ENCODE data around the gene WDR93.

WDR93 gene

DNA sequence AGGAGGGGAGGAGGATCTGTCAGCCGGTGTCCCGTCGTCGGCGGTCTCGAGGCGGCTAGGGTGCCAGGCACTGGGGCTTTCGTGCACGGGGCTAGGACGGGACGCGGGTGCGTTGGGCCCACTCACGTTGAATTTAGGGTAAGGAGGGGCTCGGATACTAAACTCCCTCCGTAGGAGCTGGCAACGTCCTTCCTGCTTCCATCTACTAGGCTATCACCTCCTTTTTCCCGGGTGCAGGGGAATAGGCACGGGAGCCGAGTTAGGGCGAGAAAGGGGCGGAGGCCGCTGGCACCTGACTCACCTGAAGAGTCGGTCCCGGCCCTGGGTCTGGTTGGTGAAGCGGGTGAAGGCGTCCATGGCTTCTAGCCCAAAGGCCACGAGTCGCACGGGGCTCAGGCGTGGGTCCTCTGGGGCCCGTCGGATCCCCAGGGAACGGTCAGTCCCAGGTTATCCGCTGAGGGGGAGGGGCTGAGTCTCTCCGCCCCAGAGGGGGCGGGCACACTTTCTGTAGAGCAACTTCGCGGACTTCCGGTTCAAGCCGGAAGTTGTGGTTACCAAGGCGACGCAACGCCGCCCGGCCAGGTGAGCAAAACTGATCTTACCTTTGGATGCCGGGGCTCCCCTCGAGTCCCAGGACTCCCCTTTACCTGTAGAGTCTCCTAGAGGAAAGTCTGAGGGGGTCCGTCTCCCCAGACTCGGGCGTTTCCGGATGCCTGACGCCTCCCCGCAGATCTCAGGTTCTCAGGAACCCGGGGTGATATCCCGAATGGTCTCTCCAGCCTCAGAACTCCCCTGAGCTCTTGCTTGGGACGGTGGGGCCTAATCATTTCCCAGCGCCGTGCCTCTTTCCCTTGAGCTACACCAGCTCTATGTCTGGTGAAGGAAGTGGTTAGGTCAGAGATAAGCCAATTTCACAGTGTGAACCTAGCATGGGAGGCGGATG lies at the start of gene WDR93, which contains the start of gene PEX11A:
TSS of gene WDR93 (plus strand) at position 536 of the 943 bp plus-strand sequence. CDS start 10,936 bp downstream, outside the sequence.
TSS of gene PEX11A (minus strand) at position 479 of the 943 bp plus-strand sequence. CDS start at position 357, 122 bp downstream.
- DNase-seq: peak; percentile 79

DNA sequence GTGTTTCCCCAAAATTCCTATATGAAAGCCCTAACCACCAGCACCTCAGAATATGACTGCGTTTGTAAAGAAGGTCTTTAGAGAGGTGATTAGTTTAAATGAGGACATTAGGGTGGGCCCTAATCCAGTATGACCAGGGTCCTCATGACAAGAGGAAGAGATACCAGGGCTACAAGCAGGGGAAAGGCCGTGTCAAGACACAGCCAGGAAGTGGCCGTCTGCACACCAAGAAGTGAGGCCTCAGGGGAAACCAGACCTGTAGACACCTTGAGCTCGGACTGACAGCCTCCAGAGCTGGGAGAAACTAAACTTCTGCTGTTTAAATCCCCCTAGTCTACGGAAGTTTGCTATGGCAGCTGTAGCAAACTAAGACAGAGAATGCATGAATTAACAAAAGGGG lies 49.6 kb upstream of the WDR93 start:
- no peak for DNase-seq

DNA sequence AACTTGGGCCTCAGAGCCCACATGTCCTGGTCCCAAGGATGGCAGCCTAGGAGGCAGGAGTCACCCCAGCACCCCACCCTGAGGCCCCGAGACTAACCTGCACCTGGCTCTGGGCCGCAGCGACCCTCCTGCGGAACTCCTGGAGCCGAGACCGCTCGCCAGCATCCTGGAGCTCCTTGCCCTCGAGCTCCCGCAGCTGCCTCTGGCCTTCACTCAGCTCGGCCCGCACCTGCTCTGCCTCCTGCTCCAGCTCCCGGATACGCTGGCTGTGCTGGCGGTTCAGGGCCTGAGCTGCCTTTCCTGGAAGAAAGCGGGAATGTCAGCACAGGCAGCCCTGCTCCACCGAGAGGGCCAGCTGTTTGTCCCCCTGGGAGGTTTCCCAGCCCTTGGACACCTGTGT lies 48.5 kb upstream of the WDR93 start:
- DNase-seq: no peak

DNA sequence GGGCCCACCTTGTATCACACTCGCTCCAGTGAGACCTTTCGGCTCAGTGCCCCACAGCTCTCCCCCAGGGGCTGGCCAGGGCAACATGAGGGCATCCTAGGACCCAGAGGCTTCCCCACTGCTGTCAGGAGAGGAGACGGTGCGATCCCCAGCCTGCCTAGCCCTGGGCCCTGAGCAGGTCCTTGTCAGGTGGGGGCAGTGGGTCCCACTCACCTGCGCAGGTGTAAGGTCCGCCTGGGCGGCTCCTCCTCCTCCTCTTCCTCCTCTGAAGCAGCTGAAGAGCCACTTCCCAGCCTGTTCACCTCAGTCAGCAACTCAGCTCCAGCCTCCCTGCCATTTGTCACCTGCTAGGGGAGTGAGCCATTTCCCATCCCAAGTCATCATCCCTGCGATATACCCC lies 44.9 kb upstream of the WDR93 start:
- no peak for DNase-seq

DNA sequence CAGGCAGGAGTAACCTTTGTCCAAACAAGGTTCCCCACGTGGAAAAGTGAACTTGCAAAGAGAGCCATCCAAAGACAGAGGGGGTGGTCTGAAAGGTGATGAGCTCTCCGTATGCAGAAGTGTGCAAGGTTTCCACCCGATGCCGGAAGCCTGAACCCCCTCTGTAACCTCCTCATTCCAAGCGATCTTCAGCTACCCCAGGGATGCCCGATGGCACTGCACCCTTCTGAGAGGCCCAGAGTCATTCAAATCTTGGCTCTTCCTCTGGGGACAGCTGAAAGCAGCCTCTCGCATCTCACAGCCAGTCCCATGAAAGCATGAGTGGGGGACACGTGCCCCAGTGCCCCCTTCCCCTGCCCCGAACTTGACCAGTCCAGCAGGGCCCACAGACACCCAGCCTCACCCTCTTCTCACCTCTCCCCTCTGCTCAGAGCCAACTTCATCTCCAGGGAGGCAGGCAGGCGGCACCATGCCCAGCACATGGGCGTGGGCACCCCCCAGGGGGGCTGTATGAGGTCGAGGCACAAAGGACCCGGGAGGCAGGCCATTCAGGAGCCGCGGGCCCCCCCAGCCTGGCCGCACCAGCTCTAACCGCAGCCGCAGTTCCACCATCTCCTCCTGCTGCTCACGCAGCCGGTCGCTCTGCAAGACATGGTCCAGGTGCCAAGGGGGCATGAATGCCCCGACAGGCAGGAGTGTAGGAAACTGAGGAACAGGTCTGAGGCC lies 44.0 kb upstream of the WDR93 start:
- DNase-seq: no peak

DNA sequence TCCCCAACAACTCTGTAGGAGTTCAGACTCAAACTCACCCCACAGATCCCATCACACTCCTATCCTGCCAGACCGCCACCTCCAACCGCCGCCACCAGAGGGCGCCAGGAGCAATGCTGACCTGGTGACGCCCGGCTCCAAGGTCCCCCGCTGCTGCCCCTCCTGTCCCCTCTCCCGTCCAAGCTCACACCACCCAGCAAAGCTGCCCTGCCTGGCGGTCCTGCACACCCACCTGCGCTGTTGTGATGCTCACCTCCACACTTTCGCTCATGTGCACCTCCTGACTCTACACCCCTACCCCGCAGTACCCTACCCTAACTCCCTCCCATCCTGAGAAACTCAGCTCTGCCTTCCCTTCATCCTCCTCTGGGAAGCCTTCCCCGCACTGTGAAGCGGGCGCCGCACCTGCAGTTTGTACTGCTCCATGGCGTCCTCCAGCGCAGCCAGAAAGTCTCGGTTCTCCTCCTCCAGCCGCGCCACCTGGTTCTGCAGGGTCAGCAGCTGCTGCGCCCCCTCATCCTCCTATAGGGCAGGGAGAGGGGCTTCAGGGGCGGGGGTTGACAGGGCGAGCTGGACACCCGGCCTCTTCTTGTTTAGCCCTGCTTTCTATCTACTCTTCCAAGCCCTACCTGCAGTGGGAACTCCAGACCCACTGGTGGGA lies 43.3 kb upstream of the WDR93 start:
- peak; percentile 64 for DNase-seq

DNA sequence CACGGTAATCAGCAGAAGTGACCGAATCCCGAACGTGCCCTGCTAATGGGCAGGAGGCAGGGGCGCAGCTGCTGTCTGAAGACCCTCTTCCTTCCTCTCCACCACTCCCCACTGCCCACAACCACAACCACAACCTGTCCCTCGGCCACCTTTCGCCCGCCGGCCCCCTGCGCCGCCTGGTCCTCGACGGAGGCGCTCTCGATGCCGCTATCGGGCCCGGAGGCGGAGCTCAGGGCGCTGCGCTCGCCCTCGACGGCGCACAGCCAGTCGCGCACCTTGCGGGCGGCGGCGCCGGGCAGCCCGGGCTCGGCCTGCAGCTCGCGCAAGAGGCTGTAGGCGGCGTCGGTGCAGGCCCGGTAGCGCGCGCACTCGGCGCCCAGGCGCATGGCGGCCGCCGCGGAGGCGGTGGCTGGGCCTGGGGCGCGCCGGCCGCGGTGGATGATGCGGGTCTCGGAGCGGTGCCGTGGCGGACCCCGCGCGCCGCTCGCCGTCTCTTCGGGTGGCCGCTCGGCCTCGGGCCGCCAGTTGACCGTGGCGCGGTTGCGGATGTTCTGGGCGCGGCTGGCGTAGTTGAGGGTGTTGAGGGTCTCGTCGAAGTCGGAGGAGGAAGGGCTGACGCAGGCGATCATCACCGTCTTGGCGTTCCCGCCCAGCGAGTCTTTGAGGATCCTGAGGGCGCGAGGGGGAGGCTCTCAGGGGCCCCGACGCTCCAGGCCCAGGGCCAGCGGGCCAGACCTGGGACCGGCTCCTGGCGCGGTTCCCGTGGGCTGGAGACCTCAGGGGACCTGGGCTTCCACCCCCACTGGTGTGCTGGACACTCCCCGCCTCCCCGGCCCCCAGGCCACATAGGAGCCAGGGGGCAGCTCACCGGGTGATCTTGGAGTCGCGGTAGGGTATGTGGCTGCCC lies 42.3 kb upstream of the WDR93 start:
- no peak for DNase-seq

DNA sequence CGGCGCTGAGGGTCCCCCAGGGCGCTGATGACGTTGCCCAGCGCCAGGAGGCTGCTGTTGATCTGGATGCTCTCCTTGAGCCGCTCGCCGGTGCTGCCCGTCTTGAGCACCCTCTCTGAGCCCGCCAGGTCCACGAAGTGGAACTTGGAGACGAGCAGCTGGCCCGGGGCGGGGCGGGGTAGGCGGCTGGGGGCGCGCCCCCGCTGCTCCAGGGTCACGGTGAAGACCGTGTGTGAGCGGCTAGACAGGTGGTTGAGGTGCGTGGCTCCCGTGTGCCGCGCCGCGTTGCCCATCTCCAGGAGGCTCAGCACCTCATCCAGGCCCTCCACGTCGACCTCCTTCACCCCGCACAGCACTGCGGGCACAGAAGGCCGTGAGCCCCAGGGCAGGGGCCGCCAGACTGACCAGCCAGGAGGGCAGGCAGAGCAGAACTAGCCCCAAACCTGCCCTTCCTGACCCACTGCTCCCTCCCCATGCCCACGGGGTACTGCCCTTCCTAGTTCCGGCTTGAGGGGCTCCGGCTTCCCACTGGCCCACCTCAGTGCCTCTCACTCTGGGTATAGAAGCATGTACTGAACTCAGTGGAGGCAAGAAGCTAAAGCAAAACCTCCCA lies 41.5 kb upstream of the WDR93 start:
- no peak for DNase-seq

DNA sequence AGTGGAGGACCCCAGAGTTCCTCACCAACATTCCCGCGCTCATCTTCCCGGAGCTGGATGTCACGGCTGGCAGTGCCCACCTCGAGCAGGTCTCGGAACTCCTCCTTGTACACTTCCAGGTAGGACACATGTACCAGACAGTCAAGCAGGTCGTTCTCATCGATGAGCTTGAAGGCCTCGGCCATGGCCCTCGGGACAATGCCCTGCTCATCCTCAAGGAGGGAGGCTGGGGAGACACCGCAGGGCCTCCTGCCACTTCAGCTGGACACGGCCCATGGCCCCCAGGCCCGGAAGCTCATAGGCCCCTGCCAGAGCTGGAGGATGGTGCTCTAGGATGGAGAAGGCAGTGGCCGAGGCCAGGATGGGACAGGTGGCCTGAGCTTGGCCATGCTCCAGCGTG lies 40.9 kb upstream of the WDR93 start:
- DNase-seq: no peak

DNA sequence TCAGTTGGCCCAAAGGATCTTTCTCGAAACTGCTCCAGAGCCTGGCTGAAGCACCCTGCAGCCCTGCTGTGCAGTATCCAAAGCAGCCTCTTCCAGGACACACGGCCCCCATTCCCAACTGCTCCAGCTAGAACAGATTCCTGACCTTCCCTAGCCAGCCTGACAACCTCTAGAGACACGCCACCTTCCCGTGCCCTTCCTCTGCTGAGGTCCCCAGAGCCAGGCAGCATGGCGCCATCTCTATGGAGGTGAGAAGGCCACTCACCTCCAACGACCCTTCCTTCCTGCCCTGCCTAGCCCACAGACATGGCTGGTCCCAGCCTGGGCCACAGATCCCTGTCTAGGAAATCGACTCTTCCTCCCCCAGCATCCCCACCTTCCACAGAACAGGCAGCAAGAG lies 38.5 kb upstream of the WDR93 start:
- DNase-seq: no peak

DNA sequence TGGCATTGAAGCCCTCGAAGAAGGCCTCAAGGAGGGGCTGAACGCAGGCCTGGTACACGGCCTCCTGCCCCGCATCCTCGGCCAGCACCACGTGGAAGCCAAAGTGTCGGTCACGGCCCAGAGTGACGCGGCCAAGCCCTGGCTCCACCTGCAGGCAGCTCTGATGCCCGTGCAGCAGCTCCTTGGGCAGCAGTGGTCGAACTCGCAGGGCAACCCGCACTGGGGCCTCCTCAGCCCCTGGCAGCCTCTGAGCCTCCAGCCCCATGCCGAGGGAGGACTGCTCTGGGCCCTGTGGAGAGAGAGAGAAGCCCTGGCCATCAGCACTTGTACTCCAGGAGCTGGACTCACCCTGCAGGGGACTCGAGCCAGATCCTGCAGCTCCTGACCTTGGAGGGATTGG lies 37.9 kb upstream of the WDR93 start:
- no peak for DNase-seq

DNA sequence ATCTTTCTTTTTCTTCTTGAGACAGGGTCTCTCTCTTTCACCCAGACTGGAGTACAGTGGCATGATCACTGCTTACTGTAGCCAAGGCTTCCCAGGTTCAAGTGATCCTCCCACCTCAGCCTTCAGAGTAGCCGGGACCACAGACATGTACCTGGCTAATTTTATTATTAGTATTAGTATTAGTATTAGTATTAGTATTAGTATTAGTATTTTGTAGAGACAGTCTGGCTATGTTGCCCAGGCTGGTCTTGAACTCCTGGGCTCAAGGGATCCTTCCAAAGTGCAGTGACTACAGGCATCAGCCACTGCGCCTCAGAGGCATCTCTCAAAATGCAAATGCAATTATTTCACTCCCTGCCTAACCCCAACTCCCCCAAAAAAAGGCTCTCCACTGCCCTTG lies 37.0 kb upstream of the WDR93 start:
- no peak for DNase-seq

DNA sequence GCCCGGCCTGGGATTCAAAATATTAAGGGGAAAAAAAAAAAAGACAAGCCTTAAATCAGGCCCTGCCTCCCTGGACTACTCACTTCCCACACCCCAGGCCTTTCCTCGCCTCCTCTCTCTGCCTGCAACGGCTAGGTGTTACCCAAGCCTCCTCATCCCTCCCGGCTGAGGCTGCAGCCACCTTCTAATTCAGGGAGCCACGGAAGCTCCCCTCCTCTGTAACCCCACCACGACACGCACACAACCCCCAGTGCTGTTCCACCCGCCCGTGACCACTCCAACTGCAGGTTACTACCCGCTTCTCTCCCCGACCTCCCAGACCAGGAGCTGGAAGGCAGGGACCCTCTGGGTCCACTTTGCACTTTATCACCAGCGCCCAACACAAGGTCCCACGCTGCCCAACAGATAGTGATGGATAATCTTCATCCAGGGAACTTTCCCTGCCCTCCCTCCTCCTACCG lies 36.3 kb upstream of the WDR93 start:
- no peak for DNase-seq

DNA sequence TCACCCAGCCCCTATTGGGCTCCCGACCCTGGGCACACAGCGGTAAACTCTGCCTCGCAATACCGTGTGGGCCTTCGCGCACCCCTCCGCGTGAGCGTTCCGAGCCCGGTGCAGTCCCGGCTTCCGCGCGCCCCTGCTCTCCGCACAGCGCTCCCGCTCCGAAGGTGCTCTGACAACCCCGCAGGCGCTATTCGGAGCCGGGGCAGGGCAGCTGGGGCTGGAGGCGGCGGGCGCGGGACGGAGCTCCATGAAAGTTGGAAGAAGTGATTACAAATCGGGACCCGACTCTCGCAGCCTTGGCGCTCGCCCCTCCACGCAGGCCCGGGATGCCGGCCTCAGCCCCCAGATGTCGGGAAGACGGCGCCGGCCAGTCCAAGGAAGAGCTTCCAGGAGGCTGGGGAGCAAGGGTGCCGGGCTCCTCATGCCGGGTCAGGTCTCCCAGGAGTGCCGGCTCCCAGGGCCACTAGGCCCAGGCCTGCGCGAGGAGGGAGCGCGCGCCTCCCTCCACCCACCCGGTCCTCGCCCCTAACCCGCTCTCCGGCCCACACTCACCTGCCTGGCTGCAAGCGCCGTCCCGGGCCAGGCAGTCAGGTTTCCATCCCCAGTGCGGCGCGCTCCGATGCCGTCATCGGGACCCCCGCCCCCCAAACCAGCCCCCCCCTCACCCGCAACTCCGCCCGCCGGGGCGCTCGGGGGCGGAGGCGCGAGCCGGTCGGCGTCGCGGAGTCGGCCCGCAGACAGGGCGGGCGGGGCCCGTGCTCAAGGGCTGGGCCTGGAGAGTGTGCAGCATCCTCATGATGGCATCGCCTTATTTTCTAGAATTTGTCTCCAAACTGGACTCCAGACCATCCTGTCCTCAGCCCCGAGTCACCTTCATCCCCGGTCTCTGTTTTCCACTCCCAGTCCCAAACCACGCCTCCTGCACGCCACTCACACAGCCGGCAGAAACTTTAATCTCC lies 35.5 kb upstream of the WDR93 start, which contains the start of gene KIF7:
TSS of gene KIF7 (minus strand) at position 621 of the 959 bp plus-strand sequence. CDS start 2,537 bp downstream, outside the sequence.
- peak; percentile 14 for DNase-seq

DNA sequence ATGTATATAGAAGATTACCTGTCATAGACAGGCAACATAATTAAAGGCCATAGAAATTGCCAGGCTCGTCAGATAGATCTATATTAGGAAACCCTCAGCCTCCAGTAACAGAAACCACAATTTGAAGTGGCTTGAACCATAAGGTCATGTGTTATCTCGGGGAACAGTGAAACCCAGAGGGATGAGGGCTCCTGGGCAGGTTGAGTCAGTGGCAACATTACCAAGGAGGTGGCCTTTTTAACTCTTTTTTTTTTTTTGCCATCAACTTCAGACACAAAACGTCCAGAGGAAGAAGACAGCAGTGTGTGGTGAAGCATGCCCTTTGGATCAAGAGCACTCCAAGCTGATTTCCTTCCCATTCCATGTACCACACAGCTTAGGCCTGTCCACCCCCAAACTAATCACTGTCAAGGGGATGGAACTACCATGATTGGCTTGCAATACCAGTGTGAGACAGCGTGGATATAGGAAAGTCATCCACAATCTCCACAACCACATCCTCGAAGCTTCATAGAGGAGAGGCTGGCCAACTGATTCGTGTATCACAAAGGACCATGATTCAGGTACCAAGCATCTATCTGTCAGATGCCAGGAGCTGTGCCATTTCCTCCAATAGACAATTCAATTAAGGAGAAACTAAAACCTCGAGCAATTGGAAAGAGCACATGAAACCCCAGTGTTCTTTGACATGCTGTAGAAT lies 34.3 kb upstream of the WDR93 start:
- no peak for DNase-seq

DNA sequence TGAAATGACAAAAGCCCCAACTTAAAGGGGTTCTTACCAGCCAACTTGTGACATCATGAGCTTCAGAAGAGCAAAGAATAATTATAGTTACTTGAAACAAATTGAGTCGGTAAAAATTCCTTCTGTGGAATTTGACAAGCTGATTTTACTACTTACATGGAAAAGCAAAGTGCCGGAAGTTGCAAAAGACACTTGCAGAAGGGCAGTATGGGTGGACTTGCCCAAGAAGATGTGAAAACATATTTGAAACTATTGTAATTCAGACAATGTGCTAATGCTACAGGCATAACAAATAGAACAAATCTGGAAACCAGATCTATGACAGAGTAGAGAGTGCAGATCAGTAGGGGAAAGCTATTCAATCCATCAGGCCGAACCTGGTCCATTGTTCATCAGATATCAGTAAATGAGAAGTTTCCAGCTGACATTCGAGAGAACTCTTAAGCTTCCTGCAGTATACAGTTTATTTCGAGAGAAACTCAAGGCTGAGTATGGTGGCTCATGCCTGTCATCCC lies 32.9 kb upstream of the WDR93 start:
- no peak for DNase-seq

DNA sequence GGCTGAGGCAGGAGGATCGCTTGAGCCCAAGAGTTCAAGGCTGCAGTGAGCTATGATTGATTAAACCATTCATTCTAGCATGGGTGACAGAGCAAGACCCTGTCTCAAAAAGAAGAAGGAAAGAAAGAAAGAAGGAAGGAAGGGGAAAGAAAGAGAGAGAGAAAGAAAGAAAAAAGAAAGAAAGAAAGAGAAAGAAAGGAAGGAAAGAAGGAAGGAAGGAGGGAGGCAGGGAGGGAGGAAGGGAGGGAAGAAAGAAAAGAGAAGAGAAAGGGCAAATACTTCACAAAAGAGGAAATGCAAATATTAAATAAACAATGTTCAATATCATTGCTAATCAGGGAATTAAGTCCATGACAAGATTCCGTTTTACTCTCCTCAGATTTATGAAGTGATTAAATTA lies 31.3 kb upstream of the WDR93 start:
- no peak for DNase-seq

DNA sequence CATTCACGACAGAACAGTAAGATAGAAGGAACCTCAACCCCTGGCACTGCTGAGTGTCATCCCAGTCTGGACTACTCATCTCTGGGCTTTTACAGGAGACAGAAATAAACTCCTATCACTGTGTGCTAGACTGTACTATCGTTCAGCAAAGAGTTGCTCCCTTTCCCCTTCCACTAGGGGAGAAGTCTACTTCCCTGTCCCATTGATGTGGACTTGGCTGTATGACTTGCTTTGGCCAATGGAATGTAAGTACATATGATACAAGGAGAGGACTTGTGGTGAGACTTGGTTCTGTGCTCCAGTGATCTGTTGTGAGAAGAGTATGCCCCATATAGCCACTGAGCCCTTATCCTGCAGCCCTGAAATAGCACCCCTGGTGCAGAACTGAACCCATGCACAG lies 30.1 kb upstream of the WDR93 start:
- DNase-seq: no peak

DNA sequence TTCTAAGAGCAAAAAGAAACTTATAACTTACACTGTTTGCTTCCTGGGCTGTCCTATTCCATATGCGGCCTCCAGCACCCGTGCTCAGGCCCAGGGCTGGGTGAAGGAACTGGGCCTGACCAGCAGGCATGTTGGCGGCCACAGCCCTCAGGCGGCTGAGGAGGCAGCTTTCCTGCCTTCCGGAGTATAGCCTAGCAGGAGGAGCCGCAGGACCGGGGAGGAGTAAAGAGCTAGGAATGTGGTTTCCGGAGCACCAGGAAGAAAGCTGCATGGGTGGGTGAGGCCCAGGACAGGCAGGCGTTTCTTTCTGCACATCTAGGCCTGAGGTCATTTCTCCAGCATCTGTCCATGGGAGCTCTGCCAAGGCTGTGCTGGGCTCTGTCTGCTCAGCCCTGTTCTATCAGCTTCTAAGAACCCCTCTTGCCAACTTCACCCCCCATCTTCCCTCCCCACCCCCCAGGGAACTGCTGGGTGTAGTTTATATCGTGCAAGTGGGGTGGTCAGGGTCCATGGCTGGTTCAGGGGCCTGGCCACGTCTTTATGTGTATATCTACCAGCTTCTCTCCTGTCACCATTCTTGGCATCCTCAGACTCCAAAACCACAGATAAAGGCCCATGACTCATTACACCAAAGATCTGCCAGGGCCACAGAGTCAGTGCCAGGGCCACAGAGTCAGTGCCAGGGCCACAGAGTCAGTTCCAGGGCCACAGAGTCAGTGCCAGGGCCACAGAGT lies 27.6 kb upstream of the WDR93 start:
- no peak for DNase-seq

All from stimulated activated CD4-positive, alpha-beta T cell treated with anti-CD3 and anti-CD28 coated beads, Interleukin-4, amount 100 ng/mL, for 1 hour (primary cell).